Activated CD4-positive, alpha-beta memory T cell treated with anti-CD3 and anti-CD28 coated beads for 36 hours (primary cell): ENCODE results near the gene SIRT7. TPM values are rescaled to one million over a fixed set of nuclear protein-coding genes. Genes with fewer than 3 reads are reported as not detected.

Experiments used
- CTCF ChIA-PET: fragments of 350-600 bp; sonication (Branson Sonifier 250); formaldehyde crosslinking; loops from one replicate; lab custom pipeline; 2021; ENCODE audit warnings: antibody characterized with exemption, inconsistent platforms; lab: Charles Lee
- POLR2A ChIA-PET: fragments of 350-600 bp; sonication (Branson Sonifier 250); formaldehyde crosslinking; loops from one replicate; lab custom pipeline; 2021; ENCODE audit warnings: antibody characterized with exemption; lab: Charles Lee
- DNase-seq: peaks from one replicate; pipeline ENCODE4 v3.0.0-alpha.2; 2020
- H3K27ac Mint-ChIP-seq: one replicate; pipeline ENCODE4 v1.8.0; 2021; ENCODE audit warnings: mixed read lengths
- H3K27me3 Mint-ChIP-seq: one replicate; pipeline ENCODE4 v1.8.0; 2021; ENCODE audit warnings: mixed read lengths
- H3K36me3 Mint-ChIP-seq: one replicate; pipeline ENCODE4 v1.8.0; 2021; ENCODE audit warnings: mixed read lengths
- H3K4me1 Mint-ChIP-seq: one replicate; pipeline ENCODE4 v1.8.0; 2021; ENCODE audit warnings: low read depth, mixed read lengths
- H3K4me3 Mint-ChIP-seq: one replicate; pipeline ENCODE4 v1.8.0; 2021; ENCODE audit warnings: mild to moderate bottlenecking, mixed read lengths
- H3K9me3 Mint-ChIP-seq: one replicate; pipeline ENCODE4 v1.8.0; 2021; ENCODE audit warnings: mixed read lengths
- intact Hi-C: fragments of 100-400 bp; cut with micrococcal nuclease; formaldehyde crosslinking; loops from one replicate; pipeline ENCODE4 v1.15.1; 2023
- total RNA-seq, 2 experiments: library from RNA; stranded (reverse); gene quantifications; one replicate each; pipeline ENCODE4 v1.2.3, GENCODE V29; 2021

The SIRT7 gene
- total RNA-seq, 2 experiments from 2014 or later, result 32.0 to 33.1 TPM

GRCh38 chr17:81879121-81879520 is 38.9 kb downstream of the SIRT7 start:
- Mint-ChIP-seq H3K9me3 (no peaks in the 10 kb centered on the region), H3K4me1 (peaks cover 6% of the 10 kb centered on the region), H3K27ac (no peak overlapping the region), H3K27me3 (no peaks in the 10 kb centered on the region), H3K4me3 (no peak overlapping the region), H3K36me3 (peaks cover 35% of the 10 kb centered on the region)
- no peak for DNase-seq
- ChIA-PET POLR2A (interaction anchor here (1.1 to 1.2 kb wide), 2 partner anchors 8 to 12 kb away, joined by 3 to 5 read pairs; partner anchors contain the start of genes ALYREF, ANAPC11 and ARHGDIA), CTCF (no interaction called here)
- intact Hi-C loops, result no loop called here

- Mint-ChIP-seq H3K27me3 (no peaks in the 10 kb centered on the region), H3K4me1 (peaks cover 13% of the 10 kb centered on the region), H3K36me3 (peaks cover 35% of the 10 kb centered on the region), H3K9me3 (no peaks in the 10 kb centered on the region), H3K4me3 (no peak overlapping the region), H3K27ac (no peak overlapping the region)
- no peak for DNase-seq
- intact Hi-C loops, result no loop called here
- POLR2A ChIA-PET, result no interaction called here
- CTCF ChIA-PET, result interaction anchor here (0.7 kb wide), 1 partner anchor 212 kb away, joined by 3 read pairs; no protein-coding TSS in a partner anchor
Observed at GRCh38 chr17:81878294-81878693, 39.7 kb downstream of the SIRT7 start.

GRCh38 chr17:81877569-81877968 is 40.4 kb downstream of the SIRT7 start:
- ChIA-PET POLR2A (interaction anchor here (0.6 kb wide), 1 partner anchor 203 kb away, joined by 3 read pairs; no protein-coding TSS in a partner anchor), CTCF (interaction anchor here (0.7 kb wide), 1 partner anchor 213 kb away, joined by 3 read pairs; no protein-coding TSS in a partner anchor)
- H3K4me1 Mint-ChIP-seq, result peaks cover 20% of the 10 kb centered on the region
- H3K4me3 Mint-ChIP-seq, result no peak overlapping the region
- H3K9me3 Mint-ChIP-seq, result no peaks in the 10 kb centered on the region
- peaks cover 32% of the 10 kb centered on the region for H3K36me3 Mint-ChIP-seq
- H3K27ac Mint-ChIP-seq, result no peak overlapping the region
- H3K27me3 Mint-ChIP-seq, result no peaks in the 10 kb centered on the region
- intact Hi-C loops, result no loop called here
- no peak for DNase-seq

GRCh38 chr17:81871387-81872230 is 46.4 kb downstream of the SIRT7 start:
- H3K4me1 Mint-ChIP-seq, result peaks cover 45% of the 10 kb centered on the region
- H3K27ac Mint-ChIP-seq, result peak overlapping the region; percentile 94
- H3K27me3 Mint-ChIP-seq, result no peaks in the 10 kb centered on the region
- CTCF ChIA-PET, result interaction anchor here (1.3 kb wide), 1 partner anchor 188 kb away, joined by 3 read pairs; the partner anchor contains the start of genes ARL16 and HGS
- no peaks in the 10 kb centered on the region for H3K9me3 Mint-ChIP-seq
- peaks cover 36% of the 10 kb centered on the region for H3K36me3 Mint-ChIP-seq
- peak; percentile 96 for DNase-seq
- H3K4me3 Mint-ChIP-seq, result peak overlapping the region; percentile 85
- intact Hi-C loops, result loop anchor here (1.0 to 5.0 kb wide), 7 partner anchors 11 to 226 kb away; partner anchors contain the start of genes ALYREF, ANAPC11, ASPSCR1 and FASN
- POLR2A ChIA-PET, result interaction anchor here (0.7 to 3.1 kb wide), 7 partner anchors 8 to 54 kb away, joined by 3 to 21 read pairs (median 6); partner anchors contain the start of genes ALYREF, ANAPC11 and P4HB

GRCh38 chr17:81870981-81871386 is 47.0 kb downstream of the SIRT7 start, which contains the start of gene ARHGDIA:
Gene ARHGDIA, minus strand, starts transcription at chr17:81871337. Its CDS starts 1,407 bp downstream, at chr17:81869930.
- peaks cover 37% of the 10 kb centered on the region for H3K36me3 Mint-ChIP-seq
- no peaks in the 10 kb centered on the region for H3K9me3 Mint-ChIP-seq
- intact Hi-C loops, result loop anchor here (1.0 to 5.0 kb wide), 7 partner anchors 11 to 226 kb away; partner anchors contain the start of genes ALYREF, ANAPC11, ASPSCR1 and FASN
- H3K27me3 Mint-ChIP-seq, result no peaks in the 10 kb centered on the region
- H3K4me3 Mint-ChIP-seq, result peak within 1 kb of the TSS; percentile 88
- ChIA-PET CTCF (interaction anchor here (1.6 kb wide), 2 partner anchors 10 to 57 kb away, joined by 5 to 8 read pairs; partner anchors contain the start of genes MAFG and P4HB), POLR2A (interaction anchor here (0.7 to 3.1 kb wide), 6 partner anchors 8 to 66 kb away, joined by 3 to 21 read pairs (median 8); partner anchors contain the start of genes ALYREF, ANAPC11, MCRIP1 and P4HB)
- peak within 1 kb of the TSS; percentile 94 for H3K27ac Mint-ChIP-seq
- no peak for DNase-seq
- H3K4me1 Mint-ChIP-seq, result peaks cover 47% of the 10 kb centered on the region

GRCh38 chr17:81870131-81870980 is 47.6 kb downstream of the SIRT7 start:
- POLR2A ChIA-PET, result interaction anchor here (0.7 to 3.1 kb wide), 13 partner anchors 9 to 207 kb away, joined by 3 to 21 read pairs (median 3); partner anchors contain the start of genes ALYREF, ANAPC11, MAFG and MCRIP1
- intact Hi-C loops, result loop anchor here (5.0 kb wide), 5 partner anchors 38 to 227 kb away; partner anchors contain the start of genes ASPSCR1, FASN, MAFG and MCRIP1
- H3K27ac Mint-ChIP-seq, result peak overlapping the region; percentile 92
- CTCF ChIA-PET, result interaction anchor here (0.8 to 2.3 kb wide), 13 partner anchors 9 to 168 kb away, joined by 3 to 8 read pairs (median 4); partner anchors contain the start of genes CENPX, DCXR, LRRC45 and MAFG
- H3K27me3 Mint-ChIP-seq, result no peaks in the 10 kb centered on the region
- H3K36me3 Mint-ChIP-seq, result peaks cover 41% of the 10 kb centered on the region
- peak; percentile 62 for DNase-seq
- H3K4me1 Mint-ChIP-seq, result peaks cover 50% of the 10 kb centered on the region
- H3K4me3 Mint-ChIP-seq, result peak overlapping the region; percentile 88
- H3K9me3 Mint-ChIP-seq, result no peaks in the 10 kb centered on the region

GRCh38 chr17:81869221-81870130 is 48.5 kb downstream of the SIRT7 start:
- Mint-ChIP-seq H3K4me1 (peaks cover 47% of the 10 kb centered on the region), H3K27me3 (no peaks in the 10 kb centered on the region), H3K36me3 (peaks cover 43% of the 10 kb centered on the region), H3K9me3 (no peaks in the 10 kb centered on the region), H3K4me3 (peak overlapping the region; percentile 88), H3K27ac (peak overlapping the region; percentile 92)
- intact Hi-C loops, result loop anchor here (5.0 kb wide), 5 partner anchors 37 to 228 kb away; partner anchors contain the start of genes ASPSCR1, FASN, MAFG and MCRIP1
- DNase-seq, result peak; percentile 55
- POLR2A ChIA-PET, result interaction anchor here (0.5 to 3.1 kb wide), 13 partner anchors 8 to 207 kb away, joined by 3 to 21 read pairs (median 3); partner anchors contain the start of genes ALYREF, ANAPC11, MAFG and MCRIP1
- CTCF ChIA-PET, result interaction anchor here (0.8 to 2.3 kb wide), 16 partner anchors 8 to 196 kb away, joined by 3 to 8 read pairs (median 4); partner anchors contain the start of genes CENPX, DCXR, DUS1L and LRRC45

GRCh38 chr17:81868674-81869220 is 49.2 kb downstream of the SIRT7 start:
- Mint-ChIP-seq H3K27me3 (no peaks in the 10 kb centered on the region), H3K27ac (peak overlapping the region; percentile 92), H3K9me3 (no peaks in the 10 kb centered on the region), H3K36me3 (peaks cover 42% of the 10 kb centered on the region), H3K4me1 (peaks cover 43% of the 10 kb centered on the region), H3K4me3 (peak overlapping the region; percentile 88)
- intact Hi-C loops, result no loop called here
- ChIA-PET CTCF (interaction anchor here (1.0 to 2.3 kb wide), 9 partner anchors 10 to 169 kb away, joined by 3 to 7 read pairs (median 4); partner anchors contain the start of genes CENPX, DCXR, LRRC45 and SIRT7), POLR2A (interaction anchor here (0.5 to 3.1 kb wide), 5 partner anchors 7 to 166 kb away, joined by 3 to 21 read pairs (median 14); partner anchors contain the start of genes ALYREF, ANAPC11, MCRIP1 and MRPL12)
- peak; percentile 22 for DNase-seq

GRCh38 chr17:81867991-81868673 is 49.8 kb downstream of the SIRT7 start:
- ChIA-PET POLR2A (interaction anchor here (1.6 to 3.1 kb wide), 2 partner anchors 18 to 23 kb away, joined by 3 to 16 read pairs; partner anchors contain the start of genes ALYREF and ANAPC11), CTCF (interaction anchor here (0.6 to 2.3 kb wide), 2 partner anchors 166 to 288 kb away, joined by 3 to 5 read pairs; no protein-coding TSS in a partner anchor)
- Mint-ChIP-seq H3K9me3 (no peaks in the 10 kb centered on the region), H3K27me3 (no peaks in the 10 kb centered on the region), H3K4me3 (peak overlapping the region; percentile 41), H3K27ac (peak overlapping the region; percentile 42), H3K4me1 (peaks cover 44% of the 10 kb centered on the region), H3K36me3 (peaks cover 47% of the 10 kb centered on the region)
- no peak for DNase-seq
- intact Hi-C loops, result no loop called here
